T-cell (primary cell): ENCODE data around the gene HBEGF. TPM values are rescaled to one million over a fixed set of nuclear protein-coding genes. Genes with fewer than 3 reads are reported as not detected.

Experiments used
- ATAC-seq, 4 experiments: fragments of 200-7000 bp in 3 of 4; fragments of 150-1000 bp in 1 of 4; cut with Tn5 transposase; replicated peaks in 1 of 4; 1 replicate in 3 of 4; 2 replicates in 1 of 4; pipeline ENCODE4 v1.10.0; 2021; ENCODE audit warnings: moderate library complexity in 3 of 4, mild to moderate bottlenecking in 2 of 4, moderate number of reproducible peaks in 1 of 4
- CTCF ChIA-PET, 2 donors: fragments of 300-600 bp; sonication (Branson Sonifier 250); formaldehyde crosslinking; loops; one replicate each; lab custom pipeline; 2022; ENCODE audit warnings: antibody characterized with exemption in 2 of 2; lab: Charles Lee
- POLR2A ChIA-PET, 2 donors: fragments of 300-600 bp; sonication (Branson Sonifier 250); formaldehyde crosslinking; loops; one replicate each; lab custom pipeline; 2022; ENCODE audit warnings: antibody characterized with exemption in 2 of 2; lab: Charles Lee
- DNase-seq, 35 experiments: peaks; one replicate each; pipeline versions ENCODE4 v3.0.0 to v3.0.0-alpha.2; 2013 to 2023
- H3K27ac ChIP-seq: one replicate; pipeline ENCODE4 v1.5.1; 2013; ENCODE audit warnings: low read length
- H3K27me3 ChIP-seq, 2 experiments: replicated peaks in 1 of 2; 1 replicate in 1 of 2; 2 replicates in 1 of 2; pipeline versions ENCODE4 v1.6.1 to v1.7.0; 2013; ENCODE audit warnings: low read length in 1 of 2, mixed read lengths in 1 of 2; ENCODE audit not compliant: control insufficient read depth in 2 of 2, insufficient read depth in 2 of 2; ENCODE audit errors: extremely low read depth in 1 of 2
- H3K36me3 ChIP-seq, 2 donors: 1 replicate in 1 of 2; 2 replicates in 1 of 2; pipeline versions ENCODE4 v1.6.1 to v1.7.0; 2013; ENCODE audit warnings: low read length in 1 of 2; ENCODE audit not compliant: control insufficient read depth in 2 of 2, insufficient read depth in 1 of 2; ENCODE audit errors: extremely low read depth in 1 of 2
- H3K4me1 ChIP-seq, 2 experiments: 1 replicate in 1 of 2; 2 replicates in 1 of 2; pipeline versions ENCODE4 v1.6.1 to v1.7.0; 2013; ENCODE audit warnings: low read length in 2 of 2, mixed read lengths in 1 of 2; ENCODE audit not compliant: insufficient read depth in 2 of 2, control insufficient read depth in 1 of 2; ENCODE audit errors: extremely low read depth in 1 of 2
- H3K4me3 ChIP-seq, 2 donors: 1 replicate in 1 of 2; 2 replicates in 1 of 2; pipeline versions ENCODE4 v1.5.1 to v1.7.0; 2013; ENCODE audit warnings: mild to moderate bottlenecking in 2 of 2, low read length in 1 of 2, moderate library complexity in 1 of 2; ENCODE audit not compliant: control insufficient read depth in 1 of 2; ENCODE audit errors: extremely low read depth in 1 of 2
- H3K9me3 ChIP-seq: 2 replicates; pipeline ENCODE4 v1.7.0; 2013
- H3K27ac Mint-ChIP-seq, 2 donors: one replicate each; pipeline ENCODE4 v1.8.0; 2020 to 2021; ENCODE audit warnings: mild to moderate bottlenecking in 2 of 2, mixed read lengths in 2 of 2
- H3K27me3 Mint-ChIP-seq, 2 donors: one replicate each; pipeline ENCODE4 v1.8.0; 2021 to 2022; ENCODE audit warnings: mixed read lengths in 2 of 2
- H3K36me3 Mint-ChIP-seq: one replicate; pipeline ENCODE4 v1.8.0; 2021; ENCODE audit warnings: mixed read lengths
- H3K4me1 Mint-ChIP-seq, 3 donors: one replicate each; pipeline ENCODE4 v1.8.0; 2020 to 2022; ENCODE audit warnings: mixed read lengths in 3 of 3, mild to moderate bottlenecking in 1 of 3
- H3K4me3 Mint-ChIP-seq, 3 donors: one replicate each; pipeline ENCODE4 v1.8.0; 2020 to 2022; ENCODE audit warnings: mild to moderate bottlenecking in 3 of 3, mixed read lengths in 3 of 3, moderate library complexity in 3 of 3
- H3K9me3 Mint-ChIP-seq, 3 donors: one replicate each; pipeline ENCODE4 v1.8.0; 2020 to 2022; ENCODE audit warnings: mixed read lengths in 3 of 3
- WGBS: methylation state at CpG from one replicate; pipeline ENCODE4 v1.1.5; 2013; ENCODE audit warnings: missing lambda C conversion rate; ENCODE audit not compliant: insufficient coverage; 5-methylcytosine and 5-hydroxymethylcytosine counted together
- total RNA-seq, 35 experiments: library from RNA in 6 of 35; stranded (reverse) in 6 of 35; fragments of 120-200 nt in 1 of 35; gene quantifications; one replicate each; pipeline versions ENCODE4 v1.2.1 to v1.2.4 and lab custom pipeline; 2013 to 2026

The HBEGF gene
- total RNA-seq (1 to 10 TPM in 3 of 5 donors, under 1 TPM in 2; 0.47 to 2.8 (median 1.9) TPM), total RNA-seq (lab: John Stamatoyannopoulos, UW) (0.07 to 57.2 (median 3.4) reads per million in 29 experiments)
- total RNA-seq (2013): 1.0 TPM

GRCh38 chr5:140346348-140347221, at the start of gene HBEGF:
Gene HBEGF (minus strand): TSS chr5:140346603. CDS start chr5:140346328, 275 bp downstream.
- peaks cover 0 to 10% of the 10 kb centered on the region in 2 donors for H3K27me3 Mint-ChIP-seq
- H3K27ac Mint-ChIP-seq: peak within 1 kb of the TSS; percentile 36 to 72
- peak within 1 kb of the TSS; percentile 66 to 81 (median 74) for H3K4me3 Mint-ChIP-seq
- H3K27ac ChIP-seq: no peak within 1 kb of the TSS
- ChIA-PET CTCF (interaction anchor here (0.6 to 2.3 kb wide), 16 partner anchors 8 to 380 kb away, joined by 3 to 13 read pairs (median 3); partner anchors contain the start of genes ANKHD1 (in 1 of the 2) and PFDN1 (in 1 of the 2)), POLR2A (no interaction called here)
- no peaks in the 10 kb centered on the region for H3K9me3 Mint-ChIP-seq
- peaks cover 35 to 38% of the 10 kb centered on the region in 2 experiments for H3K4me1 ChIP-seq
- H3K4me1 Mint-ChIP-seq: peaks cover 46 to 51% (median 50%) of the 10 kb centered on the region in 3 donors
- no peaks in the 10 kb centered on the region for H3K36me3 ChIP-seq
- peak within 1 kb of the TSS; percentile 48 to 73 for H3K4me3 ChIP-seq
- H3K9me3 ChIP-seq: no peaks in the 10 kb centered on the region
- 4% methylated on average over 60 of the region's 72 CpGs for WGBS
- ATAC-seq (peak; percentile 70 to 77 (median 75)), DNase-seq (peak in 31 of 35 experiments; percentile 4 to 63 (median 26))
- no peaks in the 10 kb centered on the region for H3K36me3 Mint-ChIP-seq
- peaks cover 0 to 22% of the 10 kb centered on the region in 2 experiments for H3K27me3 ChIP-seq

- no peaks in the 10 kb centered on the region for H3K27me3 Mint-ChIP-seq
- CTCF ChIA-PET: interaction anchor here (0.6 to 1.1 kb wide), 3 partner anchors 15 to 281 kb away, joined by 3 to 4 read pairs (median 3); no protein-coding TSS in a partner anchor
- no peak overlapping the region for H3K27ac Mint-ChIP-seq
- peaks cover 7% of the 10 kb centered on the region for H3K36me3 Mint-ChIP-seq
- ATAC-seq: no peak
- Histone ChIP-seq H3K36me3 (peaks cover 2 to 5% of the 10 kb centered on the region in 2 donors), H3K4me1 (no peaks in the 10 kb centered on the region), H3K9me3 (no peaks in the 10 kb centered on the region), H3K4me3 (no peak overlapping the region), H3K27ac (no peak overlapping the region), H3K27me3 (no peaks in the 10 kb centered on the region)
- POLR2A ChIA-PET: no interaction called here
- no CpG with 5 or more reads among the region's 2 CpGs for WGBS
- no peak overlapping the region for H3K4me3 Mint-ChIP-seq
- DNase-seq: no peak
- H3K4me1 Mint-ChIP-seq: no peaks in the 10 kb centered on the region
- no peaks in the 10 kb centered on the region for H3K9me3 Mint-ChIP-seq
Observed at GRCh38 chr5:140393738-140394137, 47.3 kb upstream of the HBEGF start.

GRCh38 chr5:140391732-140392131, 45.3 kb upstream of the HBEGF start:
- no peak overlapping the region for H3K4me3 ChIP-seq
- Mint-ChIP-seq H3K27me3 (no peaks in the 10 kb centered on the region), H3K4me1 (no peaks in the 10 kb centered on the region), H3K27ac (no peak overlapping the region), H3K4me3 (no peak overlapping the region), H3K36me3 (peaks cover 7% of the 10 kb centered on the region), H3K9me3 (no peaks in the 10 kb centered on the region)
- ATAC-seq (no peak), DNase-seq (no peak)
- H3K4me1 ChIP-seq: no peaks in the 10 kb centered on the region
- H3K36me3 ChIP-seq: peaks cover 2 to 5% of the 10 kb centered on the region in 2 donors
- CTCF ChIA-PET: no interaction called here
- no peaks in the 10 kb centered on the region for H3K9me3 ChIP-seq
- no peak overlapping the region for H3K27ac ChIP-seq
- no peaks in the 10 kb centered on the region for H3K27me3 ChIP-seq
- no CpG with 5 or more reads among the region's 1 CpG for WGBS
- POLR2A ChIA-PET: no interaction called here

- CTCF ChIA-PET: interaction anchor here in 1 of 2 donors (0.6 kb wide), 1 partner anchor 1201 kb away, joined by 4 read pairs; no protein-coding TSS in a partner anchor
- no peaks in the 10 kb centered on the region for H3K4me1 Mint-ChIP-seq
- H3K36me3 Mint-ChIP-seq: peaks cover 7% of the 10 kb centered on the region
- H3K9me3 ChIP-seq: no peaks in the 10 kb centered on the region
- no peaks in the 10 kb centered on the region for H3K4me1 ChIP-seq
- no peaks in the 10 kb centered on the region for H3K27me3 ChIP-seq
- no peak overlapping the region for H3K27ac Mint-ChIP-seq
- no peak overlapping the region for H3K27ac ChIP-seq
- H3K9me3 Mint-ChIP-seq: no peaks in the 10 kb centered on the region
- POLR2A ChIA-PET: no interaction called here
- H3K27me3 Mint-ChIP-seq: no peaks in the 10 kb centered on the region
- no peak overlapping the region for H3K4me3 Mint-ChIP-seq
- H3K4me3 ChIP-seq: no peak overlapping the region
- peaks cover 2 to 5% of the 10 kb centered on the region in 2 donors for H3K36me3 ChIP-seq
- no peak for ATAC-seq
- DNase-seq: no peak
- WGBS: no CpG with 5 or more reads among the region's 1 CpG
Observed at GRCh38 chr5:140391312-140391711, 44.9 kb upstream of the HBEGF start.

GRCh38 chr5:140388052-140388451, 41.6 kb upstream of the HBEGF start:
- Histone ChIP-seq H3K9me3 (no peaks in the 10 kb centered on the region), H3K4me1 (peaks cover 0 to 5% of the 10 kb centered on the region in 2 experiments), H3K27me3 (no peaks in the 10 kb centered on the region), H3K36me3 (peaks cover 2 to 3% of the 10 kb centered on the region in 2 donors), H3K4me3 (no peak overlapping the region), H3K27ac (no peak overlapping the region)
- Mint-ChIP-seq H3K27me3 (no peaks in the 10 kb centered on the region), H3K9me3 (no peaks in the 10 kb centered on the region), H3K4me1 (peaks cover 3 to 7% (median 6%) of the 10 kb centered on the region in 3 donors), H3K27ac (no peak overlapping the region), H3K4me3 (no peak overlapping the region), H3K36me3 (peaks cover 7% of the 10 kb centered on the region)
- CTCF ChIA-PET: no interaction called here
- ATAC-seq (no peak), DNase-seq (no peak)
- no CpG with 5 or more reads among the region's 2 CpGs for WGBS
- POLR2A ChIA-PET: interaction anchor here in 1 of 2 donors (0.6 to 0.7 kb wide), 2 partner anchors 10 to 141 kb away, joined by 3 to 6 read pairs; no protein-coding TSS in a partner anchor

- 90% methylated on average over 2 of the region's 2 CpGs for WGBS
- peaks cover 4% of the 10 kb centered on the region for H3K36me3 Mint-ChIP-seq
- ATAC-seq (no peak), DNase-seq (no peak)
- no peaks in the 10 kb centered on the region for H3K27me3 Mint-ChIP-seq
- POLR2A ChIA-PET: no interaction called here
- no peak overlapping the region for H3K27ac Mint-ChIP-seq
- H3K9me3 ChIP-seq: no peaks in the 10 kb centered on the region
- H3K27ac ChIP-seq: no peak overlapping the region
- peaks cover 3 to 7% (median 6%) of the 10 kb centered on the region in 3 donors for H3K4me1 Mint-ChIP-seq
- CTCF ChIA-PET: no interaction called here
- H3K4me1 ChIP-seq: peaks cover 0 to 5% of the 10 kb centered on the region in 2 experiments
- H3K4me3 Mint-ChIP-seq: no peak overlapping the region
- H3K4me3 ChIP-seq: no peak overlapping the region
- no peaks in the 10 kb centered on the region for H3K36me3 ChIP-seq
- H3K9me3 Mint-ChIP-seq: no peaks in the 10 kb centered on the region
- no peaks in the 10 kb centered on the region for H3K27me3 ChIP-seq
Observed at GRCh38 chr5:140383300-140383699, 36.9 kb upstream of the HBEGF start.
